Measurements from ENCODE around the gene C3orf70.

DNA sequence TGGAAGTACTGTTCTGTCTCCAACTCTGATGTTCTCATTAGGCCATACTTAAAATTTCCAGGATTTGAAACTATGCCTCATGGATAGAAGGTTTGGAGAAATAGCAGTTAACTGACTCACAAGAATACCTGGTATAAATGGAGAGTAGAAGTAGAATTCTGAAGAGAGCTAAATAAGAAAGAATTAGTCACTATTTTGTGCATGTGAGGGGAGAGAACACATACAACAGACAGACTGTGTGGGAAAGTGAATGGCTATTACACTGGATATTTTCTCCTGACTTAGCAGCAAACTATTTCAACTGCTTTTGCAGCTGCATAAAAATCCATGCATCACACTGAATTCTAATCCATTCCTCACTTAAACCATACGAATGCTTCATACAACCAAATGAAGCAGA is 71.3 kb downstream of the C3orf70 start:
- TF ChIP-seq GATA3 (IDR thresholded peaks at IDR 0.05; ENCODE audit: low read depth, low read length) (no peak), GATA2 (IDR thresholded peaks at IDR 0.05; ENCODE audit: low read depth, low read length) (no peak)

All from SH-SY5Y (cell line).